ENCODE data around the gene RRAD.

Gene RRAD

GRCh38 chr16:66919569-66920298 lies 5.6 kb downstream of the RRAD start:
- FAIRE-seq (peak; percentile 55), DNase-seq (ENCODE audit: insufficient read length, low spot score) (no peak)

- DNase-seq (ENCODE audit: insufficient read length, low spot score) (no peak), FAIRE-seq (no peak)
Measured at GRCh38 chr16:66918803-66919568, 6.3 kb downstream of the RRAD start, which contains the start of gene CDH16. Gene CDH16 (minus strand): TSS chr16:66918885. CDS start chr16:66918065, 820 bp downstream.

- FAIRE-seq (no peak), DNase-seq (ENCODE audit: insufficient read length, low spot score) (no peak)
Measured at GRCh38 chr16:66918355-66918754, 7.0 kb downstream of the RRAD start.

GRCh38 chr16:66917741-66918140 lies 7.6 kb downstream of the RRAD start:
- DNase-seq (ENCODE audit: insufficient read length, low spot score), result no peak
- FAIRE-seq, result peak; percentile 49

DNA sequence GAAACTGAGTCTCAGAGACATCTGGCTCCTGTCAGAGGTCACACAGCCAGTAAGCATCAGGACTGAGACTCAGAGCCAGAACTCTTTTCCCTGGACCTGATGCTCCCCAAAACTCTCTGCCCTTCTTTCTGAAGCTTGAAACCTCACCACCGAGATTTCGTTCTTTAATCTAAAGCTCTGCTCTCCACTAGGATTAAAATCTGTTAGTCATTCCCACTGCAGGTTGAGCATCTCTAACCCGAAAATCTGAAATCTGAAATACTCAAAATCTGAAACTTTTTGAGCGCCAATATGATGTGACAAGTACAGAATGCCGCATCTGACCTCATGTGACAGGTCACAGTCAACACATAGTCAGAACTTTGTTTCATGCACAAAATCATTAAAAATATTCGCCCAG lies 8.8 kb downstream of the RRAD start:
- no peak for FAIRE-seq

GRCh38 chr16:66915041-66915440 lies 10.3 kb downstream of the RRAD start:
- no peak for DNase-seq (ENCODE audit: insufficient read length, low spot score)
- FAIRE-seq, result no peak

More for the DNA sequence above, 8.8 kb downstream of the RRAD start:
- DNase-seq (ENCODE audit: insufficient read length, low spot score), result no peak

DNA sequence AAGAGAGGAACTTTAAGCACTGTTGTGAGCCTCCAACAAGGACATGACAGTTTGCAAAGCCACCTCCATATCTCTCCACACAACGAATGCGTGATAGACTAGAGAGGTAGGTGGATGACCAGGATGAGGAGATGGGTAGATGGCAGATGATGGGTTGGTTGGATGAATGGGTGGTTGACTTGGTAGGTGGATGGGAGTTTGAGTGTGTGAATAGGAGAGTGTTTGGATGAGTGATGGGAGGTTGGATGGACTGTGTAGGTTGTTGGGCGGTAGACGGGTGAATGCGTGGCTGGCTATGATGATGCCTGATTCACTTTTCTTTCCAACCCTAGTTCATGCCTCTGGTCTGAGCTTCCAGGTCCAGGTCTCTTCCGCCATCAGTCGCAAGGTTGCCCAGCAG lies 10.8 kb downstream of the RRAD start:
- FAIRE-seq (peak; percentile 83), DNase-seq (ENCODE audit: insufficient read length, low spot score) (no peak)

DNA sequence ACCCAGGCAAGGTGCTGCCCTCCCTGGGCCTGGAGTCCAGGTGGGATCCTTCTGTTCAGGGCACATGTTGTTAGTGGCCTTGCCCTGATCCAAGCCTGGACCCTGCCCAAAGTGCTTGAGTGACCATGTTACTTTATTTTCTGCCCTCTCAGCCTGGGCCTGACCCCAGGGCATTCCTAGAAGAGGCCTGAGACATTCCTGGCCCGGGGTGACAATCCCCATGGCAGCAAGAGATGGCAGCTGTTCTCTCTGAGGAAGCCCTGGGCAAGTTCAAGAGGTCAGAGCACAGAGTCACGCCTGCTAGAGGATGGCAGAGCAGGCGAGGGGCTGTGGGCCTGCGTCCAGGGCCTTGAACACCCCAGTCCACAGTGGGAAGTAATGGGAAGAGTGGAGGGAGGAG lies 11.6 kb downstream of the RRAD start:
- FAIRE-seq, result no peak
- no peak for DNase-seq (ENCODE audit: insufficient read length, low spot score)

- DNase-seq (ENCODE audit: insufficient read length, low spot score), result no peak
- no peak for FAIRE-seq
Measured at GRCh38 chr16:66913081-66913480, 12.3 kb downstream of the RRAD start.

- DNase-seq (ENCODE audit: insufficient read length, low spot score) (no peak), FAIRE-seq (no peak)
Measured at GRCh38 chr16:66911801-66912200, 13.5 kb downstream of the RRAD start.

DNA sequence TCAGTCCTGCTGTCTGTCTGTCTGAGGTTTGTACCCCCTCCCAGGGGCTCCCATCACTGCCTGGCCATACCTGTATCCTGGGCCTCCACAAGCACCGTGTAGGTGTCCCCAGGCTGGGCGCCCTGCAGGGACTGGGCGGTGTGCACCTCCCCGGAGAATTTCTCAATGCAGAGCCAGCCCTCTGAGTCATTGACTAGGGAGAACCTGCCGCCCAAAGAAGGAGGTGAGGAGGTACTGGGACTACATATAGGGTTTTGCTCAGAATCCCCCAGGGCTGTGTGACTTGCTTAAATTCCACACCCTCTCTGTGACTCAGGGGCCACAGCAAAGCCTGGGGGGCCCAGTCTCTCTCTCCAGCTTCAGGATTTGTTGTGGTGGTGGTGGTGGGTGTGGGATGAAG lies 14.2 kb downstream of the RRAD start:
- FAIRE-seq, result no peak
- no peak for DNase-seq (ENCODE audit: insufficient read length, low spot score)

DNA sequence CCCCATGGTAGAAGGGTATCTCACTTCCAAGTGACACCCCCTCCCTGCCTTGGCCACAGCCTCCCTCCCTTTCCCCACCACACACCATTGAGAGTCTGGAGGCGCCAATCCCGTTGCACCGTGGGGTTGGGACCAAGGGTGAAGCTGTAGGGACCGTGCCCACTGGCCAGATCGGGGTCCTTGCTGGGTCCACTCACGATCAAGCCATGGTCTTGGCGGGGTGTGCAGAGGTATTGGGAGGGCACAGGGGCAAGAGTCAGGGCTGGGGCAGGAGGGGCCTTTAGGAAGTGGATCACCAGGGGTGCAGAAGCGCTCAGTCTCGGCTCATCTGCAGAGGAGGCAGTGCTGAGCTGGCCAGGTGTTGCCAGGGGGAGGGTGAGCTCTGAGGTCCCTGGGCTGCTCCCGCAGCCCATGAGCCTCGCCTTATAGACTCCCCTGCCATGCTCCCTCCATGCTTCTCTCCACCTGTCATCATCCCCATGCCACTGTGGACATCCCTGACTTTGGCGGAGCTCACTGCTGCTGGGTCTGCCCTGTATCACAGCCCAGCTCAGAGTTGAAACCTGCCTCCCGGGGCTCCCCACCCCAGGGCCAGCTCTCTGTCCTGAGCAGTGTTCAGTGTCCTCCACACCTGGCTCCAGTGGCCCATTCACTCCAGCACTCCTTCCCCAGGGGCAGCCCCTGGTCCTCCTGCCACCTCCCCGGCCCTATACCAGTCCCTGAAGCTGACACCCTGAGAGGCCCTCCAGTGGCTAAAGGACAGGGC lies 15.0 kb downstream of the RRAD start:
- DNase-seq (ENCODE audit: insufficient read length, low spot score) (no peak), FAIRE-seq (no peak)

DNA sequence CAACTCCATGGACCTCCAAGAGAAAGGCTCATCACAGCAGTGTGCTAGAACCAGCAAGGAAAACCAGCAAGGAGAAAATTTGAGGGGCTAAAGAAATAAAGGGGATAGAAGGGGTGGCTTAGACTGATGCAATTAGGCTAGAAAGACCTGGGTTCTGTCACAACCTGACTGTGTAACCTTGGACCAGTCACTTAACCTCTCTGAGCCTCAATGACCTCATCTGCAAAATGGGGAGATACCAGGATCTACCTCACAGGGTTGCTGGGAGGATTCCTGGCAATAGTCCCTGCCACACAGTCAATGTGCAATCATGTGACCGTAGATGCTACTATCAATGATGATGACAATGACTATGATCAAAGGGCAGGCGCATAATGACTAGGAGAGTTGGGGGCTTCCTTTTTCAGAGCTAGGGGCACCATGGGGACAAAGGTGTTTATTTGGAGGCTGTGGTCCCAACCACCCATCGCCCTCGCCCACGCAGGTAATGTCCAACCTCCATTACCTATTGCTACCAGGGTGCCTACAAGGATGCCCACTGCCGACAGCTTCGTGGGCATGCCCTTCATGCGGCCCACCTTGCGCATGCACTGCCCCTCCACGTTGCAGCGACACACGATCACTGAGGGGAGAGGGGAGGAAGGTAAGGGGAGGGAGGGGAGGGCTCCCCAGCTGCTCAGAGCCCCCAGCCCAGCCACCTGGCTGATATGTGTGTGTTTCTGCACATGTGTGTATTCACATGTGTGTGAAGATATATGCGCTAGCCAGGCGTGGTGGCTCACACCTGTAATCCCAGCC lies 16.4 kb downstream of the RRAD start:
- no peak for FAIRE-seq

GRCh38 chr16:66908116-66908515 lies 17.2 kb downstream of the RRAD start:
- DNase-seq (ENCODE audit: insufficient read length, low spot score) (no peak), FAIRE-seq (no peak)

More for the DNA sequence above, 16.4 kb downstream of the RRAD start:
- DNase-seq (ENCODE audit: insufficient read length, low spot score), result no peak

GRCh38 chr16:66906916-66907836 lies 18.2 kb downstream of the RRAD start:
- DNase-seq (ENCODE audit: insufficient read length, low spot score) (no peak), FAIRE-seq (no peak)

DNA sequence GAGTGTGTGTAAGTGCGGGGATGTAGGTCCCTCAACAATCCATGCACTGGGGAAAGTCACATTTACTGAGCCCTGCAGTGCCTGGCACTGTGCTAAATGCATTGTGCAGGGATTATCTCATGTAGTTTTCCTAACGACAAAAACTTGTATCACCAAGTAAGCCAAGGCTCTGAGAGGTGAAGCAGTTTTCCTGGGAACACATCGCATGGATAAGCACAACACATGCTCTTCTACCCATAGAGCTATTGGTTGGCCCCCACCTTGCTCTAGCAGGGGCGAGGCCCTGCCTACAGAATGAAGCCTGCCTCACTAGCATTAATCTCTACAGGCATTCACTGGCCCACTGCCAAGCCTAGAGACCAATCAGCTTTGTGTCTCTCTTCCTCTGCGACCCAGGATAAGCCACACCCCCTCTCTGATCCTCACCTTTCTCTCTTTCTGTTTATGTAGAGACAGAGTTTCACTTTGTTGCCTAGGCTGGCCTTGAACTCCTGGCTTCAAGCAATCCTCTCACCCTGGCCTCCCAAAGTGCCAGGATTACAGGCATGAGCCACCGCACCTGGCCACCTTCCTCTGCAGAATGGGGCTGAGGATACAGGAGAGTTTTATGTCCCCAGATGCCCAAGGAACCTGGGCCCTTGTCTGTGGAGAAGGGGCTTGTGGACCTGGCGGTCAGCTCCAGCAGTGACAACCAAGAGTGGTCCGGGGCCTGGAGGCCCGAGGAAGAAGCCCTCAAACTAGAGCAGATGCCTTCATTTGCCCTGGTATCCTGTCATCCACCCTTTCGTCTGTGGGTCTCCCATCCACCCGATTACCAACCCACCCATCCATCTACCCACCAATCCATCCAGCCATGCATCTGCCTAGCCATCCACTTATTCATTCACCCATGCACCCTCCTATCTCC lies 19.4 kb downstream of the RRAD start:
- no peak for DNase-seq (ENCODE audit: insufficient read length, low spot score)
- no peak for FAIRE-seq

DNA sequence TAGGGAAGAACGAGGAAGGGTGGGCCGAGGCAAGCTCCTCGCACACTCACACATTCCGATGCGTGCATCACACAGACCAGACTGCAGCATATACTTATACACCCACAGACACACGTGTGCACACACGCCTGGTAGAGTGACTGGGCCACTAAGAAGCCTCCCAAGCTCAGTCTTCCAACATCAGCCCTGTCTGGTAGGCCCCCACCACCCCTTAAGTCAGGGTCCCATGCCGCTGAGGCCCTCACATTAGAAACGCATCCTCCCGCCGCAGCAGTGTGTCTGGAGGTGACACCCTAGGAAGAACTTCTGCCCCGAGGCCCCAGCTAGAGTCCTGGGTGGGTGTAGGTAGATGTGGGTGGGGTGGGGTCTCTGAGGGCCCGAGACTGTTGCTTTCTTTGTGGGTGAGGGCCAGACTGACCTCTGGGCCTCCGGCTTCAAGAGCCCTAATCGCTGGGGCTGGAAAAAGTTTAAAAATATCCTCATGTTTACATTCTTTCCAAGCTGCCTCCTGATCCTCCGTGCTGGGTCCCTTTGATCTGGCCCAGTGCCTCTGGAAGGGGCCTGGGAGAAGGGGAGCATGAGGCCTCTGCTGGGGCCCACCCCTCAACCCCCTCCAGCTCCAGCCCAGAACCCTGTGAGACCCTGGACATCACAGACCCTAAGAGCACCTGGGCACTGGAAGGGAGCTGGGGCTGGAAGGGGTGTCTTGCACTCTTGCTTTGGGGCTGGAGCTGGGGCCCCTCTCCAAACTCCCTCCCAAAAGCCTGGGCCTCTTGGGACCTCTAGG lies 20.3 kb downstream of the RRAD start:
- no peak for FAIRE-seq

GRCh38 chr16:66904428-66904845 lies 20.9 kb downstream of the RRAD start:
- FAIRE-seq, result no peak
- no peak for DNase-seq (ENCODE audit: insufficient read length, low spot score)

More for the DNA sequence above, 20.3 kb downstream of the RRAD start:
- no peak for DNase-seq (ENCODE audit: insufficient read length, low spot score)

Measured in HTR-8/SVneo (cell line).